ENCODE results near the gene HNRNPUL2.

The HNRNPUL2 gene

DNA sequence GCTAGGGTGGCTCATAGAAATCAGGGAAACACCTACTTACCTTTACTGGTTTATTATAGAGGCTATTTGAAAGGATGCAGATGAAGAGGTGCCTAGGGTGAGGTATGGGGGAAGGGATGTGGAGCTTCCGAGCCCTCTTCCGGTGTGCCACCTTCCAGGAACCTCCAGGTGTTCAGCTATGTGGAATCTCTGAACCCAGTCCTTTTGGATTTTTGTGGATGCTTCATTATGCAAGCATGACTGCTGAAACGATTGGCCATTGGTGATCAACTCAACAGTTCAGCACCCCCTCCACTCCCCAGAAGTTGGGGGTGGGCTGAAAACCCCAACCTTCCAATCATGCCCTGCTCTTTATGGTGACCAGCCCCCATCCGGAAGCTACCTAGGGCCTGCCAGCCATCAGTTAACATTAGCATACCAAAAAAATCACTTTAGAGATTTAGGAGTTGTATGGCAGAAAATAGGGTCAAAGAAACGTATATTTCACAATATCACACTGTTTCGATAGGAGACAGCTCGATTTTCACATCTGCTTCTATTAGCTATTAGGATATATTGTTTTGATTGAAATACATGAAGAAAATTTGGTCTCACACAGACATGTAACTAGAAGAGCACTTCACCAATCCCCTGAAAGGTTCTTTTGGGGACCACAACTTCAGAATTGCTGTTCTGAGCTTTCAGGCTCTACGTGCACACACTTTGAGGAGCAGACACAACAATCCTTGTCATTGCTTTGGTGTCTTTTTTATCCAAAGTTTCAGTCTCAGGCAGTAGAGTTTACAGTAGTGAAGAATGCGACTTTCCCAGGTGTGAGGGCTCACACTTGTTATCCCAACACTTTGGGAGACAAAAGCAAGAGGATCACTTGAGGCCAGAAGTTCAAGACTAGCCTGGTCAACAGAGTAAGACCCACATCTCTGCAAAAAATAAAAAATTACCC, 30.9 kb upstream of the HNRNPUL2 start:
- Histone ChIP-seq H3K27me3 (ENCODE audit: insufficient read depth, low read length, poor library complexity) (no peaks in the 10 kb centered on the region), H3K27ac (ENCODE audit: low read length) (no peak overlapping the region), H3K4me1 (ENCODE audit: insufficient read depth, low read length) (peaks cover 33% of the 10 kb centered on the region), H3K9ac (ENCODE audit: low read depth, low read length) (no peak overlapping the region), H3K4me3 (ENCODE audit: low read depth in 1 of 2, low read length in 2 of 2) (no peak overlapping the region), H2AFZ (ENCODE audit: low read depth, low read length) (peak overlapping the region; percentile 57; the same call in 1 of the 2 replicates), H3K9me3 (ENCODE audit: insufficient read depth, low read length, severe bottlenecking) (no peaks in the 10 kb centered on the region), H3K79me2 (ENCODE audit: insufficient read depth, low read length) (peaks cover 21% of the 10 kb centered on the region), H3K4me2 (ENCODE audit: insufficient read depth, low read length) (no peak overlapping the region), H3K36me3 (ENCODE audit: insufficient read depth, low read length) (peaks cover 7% of the 10 kb centered on the region), H4K20me1 (ENCODE audit: insufficient read depth, low read length) (0 out of 2 replicates have a peak, but pooled peaks cover 2% of the 10 kb centered on the region)
- TF ChIP-seq, protein P1, sequence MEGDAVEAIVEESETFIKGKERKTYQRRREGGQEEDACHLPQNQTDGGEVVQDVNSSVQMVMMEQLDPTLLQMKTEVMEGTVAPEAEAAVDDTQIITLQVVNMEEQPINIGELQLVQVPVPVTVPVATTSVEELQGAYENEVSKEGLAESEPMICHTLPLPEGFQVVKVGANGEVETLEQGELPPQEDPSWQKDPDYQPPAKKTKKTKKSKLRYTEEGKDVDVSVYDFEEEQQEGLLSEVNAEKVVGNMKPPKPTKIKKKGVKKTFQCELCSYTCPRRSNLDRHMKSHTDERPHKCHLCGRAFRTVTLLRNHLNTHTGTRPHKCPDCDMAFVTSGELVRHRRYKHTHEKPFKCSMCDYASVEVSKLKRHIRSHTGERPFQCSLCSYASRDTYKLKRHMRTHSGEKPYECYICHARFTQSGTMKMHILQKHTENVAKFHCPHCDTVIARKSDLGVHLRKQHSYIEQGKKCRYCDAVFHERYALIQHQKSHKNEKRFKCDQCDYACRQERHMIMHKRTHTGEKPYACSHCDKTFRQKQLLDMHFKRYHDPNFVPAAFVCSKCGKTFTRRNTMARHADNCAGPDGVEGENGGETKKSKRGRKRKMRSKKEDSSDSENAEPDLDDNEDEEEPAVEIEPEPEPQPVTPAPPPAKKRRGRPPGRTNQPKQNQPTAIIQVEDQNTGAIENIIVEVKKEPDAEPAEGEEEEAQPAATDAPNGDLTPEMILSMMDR (IDR thresholded peaks at IDR 0.05; ENCODE audit: borderline replicate concordance, extremely low read depth, low read length, poor library complexity, severe bottlenecking): no peak
- ATAC-seq (ENCODE audit: insufficient read depth, low read depth): no peak
- no peak for DNase-seq

DNA sequence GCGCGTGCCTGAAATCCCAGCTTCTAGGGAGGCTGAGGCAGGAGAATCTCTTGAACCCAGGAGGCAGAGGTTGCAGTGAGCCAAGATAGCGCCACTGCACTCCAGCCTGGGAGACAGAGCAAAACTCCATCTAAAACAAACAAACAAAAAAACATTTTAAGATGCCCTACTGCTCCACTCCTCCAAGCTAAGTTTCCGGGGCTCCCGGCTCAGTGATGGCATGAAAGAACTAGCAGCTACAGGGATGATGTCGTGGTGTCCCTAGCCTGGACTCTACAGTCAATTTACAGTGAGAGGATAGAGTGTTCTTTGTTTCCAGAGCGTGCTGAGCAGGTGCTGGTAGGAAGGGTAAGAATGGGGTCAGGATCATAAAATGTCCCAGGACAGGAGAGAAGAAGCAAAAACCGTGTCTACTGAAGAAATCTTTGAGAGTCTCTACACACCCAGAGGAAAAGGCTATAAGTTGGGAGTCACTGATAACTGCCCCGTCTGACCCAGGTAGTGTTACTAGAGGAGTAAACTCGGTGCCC, 27.9 kb upstream of the HNRNPUL2 start:
- no peaks in the 10 kb centered on the region for H3K9me3 ChIP-seq (ENCODE audit: insufficient read depth, low read length, severe bottlenecking)
- ATAC-seq (ENCODE audit: insufficient read depth, low read depth) (no peak), DNase-seq (no peak)
- H3K4me2 ChIP-seq (ENCODE audit: insufficient read depth, low read length): peak overlapping the region; percentile 66
- H3K36me3 ChIP-seq (ENCODE audit: insufficient read depth, low read length): peaks cover 16% of the 10 kb centered on the region
- TF ChIP-seq, protein P1 (IDR thresholded peaks at IDR 0.05; ENCODE audit: borderline replicate concordance, extremely low read depth, low read length, poor library complexity, severe bottlenecking): no peak
- no peak for TF ChIP-seq EZH2 (IDR thresholded peaks at IDR 0.05; ENCODE audit: borderline replicate concordance, low read depth, low read length, severe bottlenecking)
- H3K79me2 ChIP-seq (ENCODE audit: insufficient read depth, low read length): peaks cover 23% of the 10 kb centered on the region
- peaks cover 7% of the 10 kb centered on the region; the same call in 1 of the 2 replicates for H4K20me1 ChIP-seq (ENCODE audit: insufficient read depth, low read length)
- peaks cover 28% of the 10 kb centered on the region for H3K4me1 ChIP-seq (ENCODE audit: insufficient read depth, low read length)
- no peak overlapping the region for H3K4me3 ChIP-seq (ENCODE audit: low read depth in 1 of 2, low read length in 2 of 2)
- no peaks in the 10 kb centered on the region for H3K27me3 ChIP-seq (ENCODE audit: insufficient read depth, low read length, poor library complexity)
- peak overlapping the region; percentile 60; the same call in 1 of the 2 replicates for H3K9ac ChIP-seq (ENCODE audit: low read depth, low read length)
- H2AFZ ChIP-seq (ENCODE audit: low read depth, low read length): no peak overlapping the region
- no peak overlapping the region for H3K27ac ChIP-seq (ENCODE audit: low read length)

DNA sequence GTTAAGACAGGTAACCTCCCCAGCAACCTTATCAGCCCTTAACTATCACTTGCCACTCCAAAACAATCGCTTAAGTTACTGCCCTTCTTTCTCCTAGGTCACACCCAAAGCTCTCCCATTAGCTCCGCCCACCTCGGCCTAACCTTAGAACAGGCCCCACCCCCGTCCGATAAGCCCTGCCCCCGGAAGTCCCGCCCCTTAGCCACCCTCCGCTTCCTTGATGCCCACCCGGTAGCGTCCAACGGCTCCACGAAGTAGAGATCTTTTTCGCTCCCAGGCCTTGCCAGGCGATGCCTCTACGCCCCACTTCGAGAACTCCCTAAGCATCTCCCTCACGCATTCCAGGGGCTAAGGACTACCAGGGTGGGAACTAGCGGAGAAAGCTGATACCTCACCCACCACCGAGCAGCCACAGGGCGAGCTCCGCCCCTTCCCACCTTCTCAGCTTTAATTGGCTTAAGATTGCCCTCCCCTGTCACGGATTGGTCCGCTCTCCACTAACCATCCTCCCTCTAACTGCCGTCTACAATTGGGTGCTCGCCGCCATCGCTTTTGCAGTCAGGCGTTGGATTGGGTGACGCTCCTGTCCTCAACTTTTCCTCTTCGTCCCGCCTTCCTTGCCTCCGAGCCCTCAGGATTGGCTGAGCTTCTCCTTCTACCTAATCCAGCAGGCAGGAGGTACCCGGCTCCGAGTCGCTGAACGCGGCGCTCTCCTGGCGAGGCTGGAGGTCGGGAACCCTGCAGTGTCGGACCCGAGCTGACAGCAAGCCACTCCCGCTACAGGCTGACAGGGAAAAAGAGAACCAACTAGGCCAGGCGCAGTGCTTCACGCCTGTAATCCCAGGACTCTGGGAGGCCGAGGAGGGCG, 26.7 kb upstream of the HNRNPUL2 start, which contains the start of gene ZBTB3:
Gene ZBTB3, minus strand, starts transcription at position 425 of the 868 bp plus-strand sequence. CDS start 496 bp downstream, outside the sequence.
- H2AFZ ChIP-seq (ENCODE audit: low read depth, low read length): peak within 1 kb of the TSS; percentile 89
- H3K79me2 ChIP-seq (ENCODE audit: insufficient read depth, low read length): peaks cover 23% of the 10 kb centered on the region
- H3K36me3 ChIP-seq (ENCODE audit: insufficient read depth, low read length): peaks cover 21% of the 10 kb centered on the region
- DNase-seq (peak; percentile 99), ATAC-seq (ENCODE audit: insufficient read depth, low read depth) (peak; percentile 98)
- TF ChIP-seq, protein P1 (IDR thresholded peaks at IDR 0.05; ENCODE audit: borderline replicate concordance, extremely low read depth, low read length, poor library complexity, severe bottlenecking): no peak
- no peak for TF ChIP-seq EZH2 (IDR thresholded peaks at IDR 0.05; ENCODE audit: borderline replicate concordance, low read depth, low read length, severe bottlenecking)
- peak within 1 kb of the TSS; percentile 92 for H3K27ac ChIP-seq (ENCODE audit: low read length)
- H3K4me2 ChIP-seq (ENCODE audit: insufficient read depth, low read length): peak within 1 kb of the TSS; percentile 66
- H3K4me1 ChIP-seq (ENCODE audit: insufficient read depth, low read length): peaks cover 28% of the 10 kb centered on the region
- H3K9ac ChIP-seq (ENCODE audit: low read depth, low read length): peak within 1 kb of the TSS; percentile 60
- no peaks in the 10 kb centered on the region for H3K9me3 ChIP-seq (ENCODE audit: insufficient read depth, low read length, severe bottlenecking)
- H3K4me3 ChIP-seq (ENCODE audit: low read depth in 1 of 2, low read length in 2 of 2): peak within 1 kb of the TSS; percentile 33 to 65; a peak in 3 of 4 replicates
- H4K20me1 ChIP-seq (ENCODE audit: insufficient read depth, low read length): peaks cover 7% of the 10 kb centered on the region; the same call in 1 of the 2 replicates
- no peaks in the 10 kb centered on the region for H3K27me3 ChIP-seq (ENCODE audit: insufficient read depth, low read length, poor library complexity)
